HG03575 (cell line): ENCODE results near the gene CDR2L.

Experiments
- ATAC-seq: cut with Tn5 transposase; IDR thresholded peaks from one replicate; pipeline ENCODE4 v1.9.1; 2021; ENCODE audit not compliant: unreplicated experiment, insufficient number of reproducible peaks, low FRiP score; ENCODE audit errors: extremely low read depth

The CDR2L gene

GRCh38 chr17:74987418-74987908 is at the start of gene CDR2L:
Gene CDR2L (plus strand): TSS chr17:74987632. CDS start chr17:74988044, 412 bp downstream.
- no peak for ATAC-seq

GRCh38 chr17:74938194-74938950 is 49.1 kb upstream of the CDR2L start:
- no peak for ATAC-seq

GRCh38 chr17:74939534-74939933 is 47.9 kb upstream of the CDR2L start:
- no peak for ATAC-seq

- ATAC-seq: no peak
These were observed 46.2 kb upstream of the CDR2L start for GRCh38 chr17:74941128-74941725.

GRCh38 chr17:74943808-74944522 is 43.5 kb upstream of the CDR2L start:
- ATAC-seq: no peak

GRCh38 chr17:74945543-74945942 is 41.9 kb upstream of the CDR2L start:
- no peak for ATAC-seq

GRCh38 chr17:74946641-74947040 is 40.8 kb upstream of the CDR2L start:
- ATAC-seq: no peak

- no peak for ATAC-seq
These were observed 40.2 kb upstream of the CDR2L start for GRCh38 chr17:74947041-74947754.

GRCh38 chr17:74949455-74950115 is 37.8 kb upstream of the CDR2L start:
- no peak for ATAC-seq

- no peak for ATAC-seq
These were observed 37.2 kb upstream of the CDR2L start for GRCh38 chr17:74950207-74950606.

- ATAC-seq: no peak
These were observed 36.4 kb upstream of the CDR2L start for GRCh38 chr17:74951065-74951464.

- ATAC-seq: no peak
These were observed 35.6 kb upstream of the CDR2L start for GRCh38 chr17:74951680-74952421.

- no peak for ATAC-seq
These were observed 34.9 kb upstream of the CDR2L start for GRCh38 chr17:74952431-74953133.

GRCh38 chr17:74953134-74953687 is 34.2 kb upstream of the CDR2L start:
- ATAC-seq: no peak

- ATAC-seq: no peak
These were observed 33.3 kb upstream of the CDR2L start for GRCh38 chr17:74954115-74954514.

GRCh38 chr17:74954665-74955421 is 32.6 kb upstream of the CDR2L start:
- no peak for ATAC-seq

GRCh38 chr17:74956093-74956492 is 31.3 kb upstream of the CDR2L start:
- no peak for ATAC-seq
